ENCODE results near the gene ADGRB2.

ADGRB2 gene

DNA sequence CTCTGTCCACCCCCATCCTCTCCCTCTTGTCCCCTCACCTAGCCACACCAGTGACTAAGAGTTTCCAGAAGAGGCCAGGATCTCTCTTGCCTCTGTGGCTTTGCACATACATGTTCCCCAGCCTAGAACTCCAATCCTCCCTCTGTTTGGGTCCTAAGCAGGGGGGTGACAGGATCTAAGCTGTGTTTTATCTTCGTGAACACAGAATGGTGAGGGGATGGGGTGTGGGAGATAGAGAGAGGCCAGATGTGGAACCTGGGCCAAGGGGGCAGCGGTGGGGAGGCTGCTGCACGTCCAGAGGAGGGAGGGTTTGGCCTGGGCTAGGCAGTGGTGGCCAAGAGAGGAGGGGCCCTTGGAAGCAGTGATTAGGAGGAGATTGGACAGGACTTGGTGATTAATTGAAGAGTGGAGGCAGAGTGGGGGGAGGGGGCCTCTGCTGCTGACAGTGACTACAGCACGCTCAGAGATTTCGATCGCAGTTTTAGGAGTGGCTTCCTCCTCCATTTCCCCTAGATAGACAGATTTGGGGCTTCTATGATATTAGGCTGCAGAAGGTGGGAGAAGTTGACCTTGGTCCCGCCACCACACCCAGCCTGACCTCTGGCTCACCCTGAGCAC, 17.1 kb upstream of the ADGRB2 start:
- Mint-ChIP-seq H3K27ac (no peak overlapping the region), H3K36me3 (ENCODE audit: low read depth) (no peaks in the 10 kb centered on the region), H3K4me3 (no peak overlapping the region), H3K4me1 (ENCODE audit: low read depth) (no peaks in the 10 kb centered on the region), H3K27me3 (ENCODE audit: low read depth) (peaks cover 14% of the 10 kb centered on the region), H3K9me3 (no peaks in the 10 kb centered on the region)

- H3K36me3 Mint-ChIP-seq (ENCODE audit: low read depth): no peaks in the 10 kb centered on the region
- H3K4me3 Mint-ChIP-seq: no peak overlapping the region
- no peaks in the 10 kb centered on the region for H3K4me1 Mint-ChIP-seq (ENCODE audit: low read depth)
- H3K9me3 Mint-ChIP-seq: no peaks in the 10 kb centered on the region
- H3K27me3 Mint-ChIP-seq (ENCODE audit: low read depth): peaks cover 16% of the 10 kb centered on the region
- H3K27ac Mint-ChIP-seq: no peak overlapping the region
Observed at GRCh38 chr1:31780632-31781031, 16.5 kb upstream of the ADGRB2 start.

DNA sequence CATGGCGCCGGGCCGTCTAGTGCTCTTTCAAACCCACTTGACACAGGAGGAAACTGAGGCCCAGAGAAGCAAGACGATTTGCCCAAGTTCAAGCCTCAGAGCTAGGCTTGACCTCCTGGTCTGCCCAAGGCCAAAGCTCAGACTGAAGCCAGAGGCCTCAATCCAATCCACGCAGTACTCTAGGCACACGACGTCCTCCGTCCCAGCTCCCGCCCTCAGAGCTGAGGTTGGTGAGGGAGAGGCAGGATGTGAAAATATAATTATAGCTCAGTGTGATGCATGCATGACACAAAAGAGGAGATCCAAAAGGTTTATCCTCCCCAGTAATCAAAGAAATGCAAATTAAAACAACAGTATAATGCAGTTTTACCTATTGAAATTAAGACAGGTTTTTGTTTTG, 15.5 kb upstream of the ADGRB2 start:
- Mint-ChIP-seq H3K27ac (no peak overlapping the region), H3K27me3 (ENCODE audit: low read depth) (peaks cover 22% of the 10 kb centered on the region), H3K9me3 (no peaks in the 10 kb centered on the region), H3K4me1 (ENCODE audit: low read depth) (no peaks in the 10 kb centered on the region), H3K36me3 (ENCODE audit: low read depth) (no peaks in the 10 kb centered on the region), H3K4me3 (no peak overlapping the region)

- Mint-ChIP-seq H3K4me3 (no peak overlapping the region), H3K27ac (no peak overlapping the region), H3K27me3 (ENCODE audit: low read depth) (peaks cover 30% of the 10 kb centered on the region), H3K4me1 (ENCODE audit: low read depth) (no peaks in the 10 kb centered on the region), H3K9me3 (no peaks in the 10 kb centered on the region), H3K36me3 (ENCODE audit: low read depth) (peaks cover under 1% of the 10 kb centered on the region)
Observed at GRCh38 chr1:31778763-31779488, 14.8 kb upstream of the ADGRB2 start.

DNA sequence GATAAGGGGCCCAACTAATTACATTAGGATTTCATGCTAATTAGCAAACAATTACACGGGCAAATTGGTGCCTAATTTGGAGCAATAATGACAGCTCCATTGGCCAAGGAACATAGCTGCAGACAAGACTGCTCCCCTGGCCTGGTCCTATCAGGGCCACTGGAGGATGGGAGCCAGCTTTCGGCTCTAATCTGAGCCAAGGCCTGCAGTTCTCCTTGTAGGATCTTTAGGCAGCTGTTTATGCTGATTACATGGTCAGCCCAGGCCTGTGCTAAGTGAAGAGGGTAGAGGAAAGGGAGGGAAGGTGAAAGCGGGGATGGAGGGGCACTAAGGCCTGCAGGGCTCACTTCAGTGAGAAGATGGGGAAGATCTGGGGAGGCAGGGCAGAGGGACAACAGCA, 12.4 kb upstream of the ADGRB2 start:
- Mint-ChIP-seq H3K27me3 (ENCODE audit: low read depth) (peaks cover 52% of the 10 kb centered on the region), H3K9me3 (no peaks in the 10 kb centered on the region), H3K36me3 (ENCODE audit: low read depth) (peaks cover 2% of the 10 kb centered on the region), H3K4me1 (ENCODE audit: low read depth) (peaks cover 10% of the 10 kb centered on the region), H3K4me3 (no peak overlapping the region), H3K27ac (no peak overlapping the region)

DNA sequence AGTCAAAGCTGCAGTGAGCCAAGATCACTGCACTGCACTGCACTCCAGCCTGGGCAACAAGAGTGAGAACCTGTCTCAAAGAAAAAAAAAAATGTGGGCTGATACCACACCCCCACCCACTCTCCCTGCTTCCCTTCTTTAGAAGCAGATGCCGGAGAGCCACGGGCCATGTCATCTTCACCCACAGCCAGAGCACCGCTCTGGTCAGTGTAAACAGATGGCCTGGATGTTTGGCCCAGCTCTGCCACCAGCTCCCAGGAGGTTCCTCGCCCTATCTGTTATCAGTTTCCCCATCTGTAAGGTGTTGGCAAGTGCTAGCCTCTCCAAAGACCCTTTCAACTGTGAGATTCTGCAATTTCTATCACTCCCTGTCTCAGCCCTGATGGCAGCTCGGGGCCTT, 11.9 kb upstream of the ADGRB2 start:
- Mint-ChIP-seq H3K4me3 (no peak overlapping the region), H3K27me3 (ENCODE audit: low read depth) (peaks cover 57% of the 10 kb centered on the region), H3K4me1 (ENCODE audit: low read depth) (peaks cover 10% of the 10 kb centered on the region), H3K9me3 (no peaks in the 10 kb centered on the region), H3K27ac (no peak overlapping the region), H3K36me3 (ENCODE audit: low read depth) (peaks cover 2% of the 10 kb centered on the region)

- Mint-ChIP-seq H3K4me3 (no peak overlapping the region), H3K36me3 (ENCODE audit: low read depth) (peaks cover 2% of the 10 kb centered on the region), H3K4me1 (ENCODE audit: low read depth) (peaks cover 10% of the 10 kb centered on the region), H3K27me3 (ENCODE audit: low read depth) (peaks cover 62% of the 10 kb centered on the region), H3K27ac (no peak overlapping the region), H3K9me3 (no peaks in the 10 kb centered on the region)
Observed at GRCh38 chr1:31775210-31775999, 11.3 kb upstream of the ADGRB2 start.

GRCh38 chr1:31774495-31774894, 10.4 kb upstream of the ADGRB2 start:
- H3K27ac Mint-ChIP-seq: no peak overlapping the region
- peaks cover 68% of the 10 kb centered on the region for H3K27me3 Mint-ChIP-seq (ENCODE audit: low read depth)
- H3K36me3 Mint-ChIP-seq (ENCODE audit: low read depth): peaks cover 2% of the 10 kb centered on the region
- no peaks in the 10 kb centered on the region for H3K9me3 Mint-ChIP-seq
- no peak overlapping the region for H3K4me3 Mint-ChIP-seq
- H3K4me1 Mint-ChIP-seq (ENCODE audit: low read depth): peaks cover 10% of the 10 kb centered on the region

- H3K27ac Mint-ChIP-seq: no peak overlapping the region
- H3K4me3 Mint-ChIP-seq: no peak overlapping the region
- no peaks in the 10 kb centered on the region for H3K9me3 Mint-ChIP-seq
- H3K36me3 Mint-ChIP-seq (ENCODE audit: low read depth): peaks cover 2% of the 10 kb centered on the region
- H3K4me1 Mint-ChIP-seq (ENCODE audit: low read depth): peaks cover 10% of the 10 kb centered on the region
- peaks cover 69% of the 10 kb centered on the region for H3K27me3 Mint-ChIP-seq (ENCODE audit: low read depth)
Observed at GRCh38 chr1:31773861-31774260, 9.7 kb upstream of the ADGRB2 start.

GRCh38 chr1:31772669-31773248, 8.6 kb upstream of the ADGRB2 start:
- no peak overlapping the region for H3K27ac Mint-ChIP-seq
- peaks cover 2% of the 10 kb centered on the region for H3K36me3 Mint-ChIP-seq (ENCODE audit: low read depth)
- H3K27me3 Mint-ChIP-seq (ENCODE audit: low read depth): peaks cover 78% of the 10 kb centered on the region
- H3K9me3 Mint-ChIP-seq: no peaks in the 10 kb centered on the region
- peaks cover 10% of the 10 kb centered on the region for H3K4me1 Mint-ChIP-seq (ENCODE audit: low read depth)
- peak overlapping the region; percentile 78 for H3K4me3 Mint-ChIP-seq

DNA sequence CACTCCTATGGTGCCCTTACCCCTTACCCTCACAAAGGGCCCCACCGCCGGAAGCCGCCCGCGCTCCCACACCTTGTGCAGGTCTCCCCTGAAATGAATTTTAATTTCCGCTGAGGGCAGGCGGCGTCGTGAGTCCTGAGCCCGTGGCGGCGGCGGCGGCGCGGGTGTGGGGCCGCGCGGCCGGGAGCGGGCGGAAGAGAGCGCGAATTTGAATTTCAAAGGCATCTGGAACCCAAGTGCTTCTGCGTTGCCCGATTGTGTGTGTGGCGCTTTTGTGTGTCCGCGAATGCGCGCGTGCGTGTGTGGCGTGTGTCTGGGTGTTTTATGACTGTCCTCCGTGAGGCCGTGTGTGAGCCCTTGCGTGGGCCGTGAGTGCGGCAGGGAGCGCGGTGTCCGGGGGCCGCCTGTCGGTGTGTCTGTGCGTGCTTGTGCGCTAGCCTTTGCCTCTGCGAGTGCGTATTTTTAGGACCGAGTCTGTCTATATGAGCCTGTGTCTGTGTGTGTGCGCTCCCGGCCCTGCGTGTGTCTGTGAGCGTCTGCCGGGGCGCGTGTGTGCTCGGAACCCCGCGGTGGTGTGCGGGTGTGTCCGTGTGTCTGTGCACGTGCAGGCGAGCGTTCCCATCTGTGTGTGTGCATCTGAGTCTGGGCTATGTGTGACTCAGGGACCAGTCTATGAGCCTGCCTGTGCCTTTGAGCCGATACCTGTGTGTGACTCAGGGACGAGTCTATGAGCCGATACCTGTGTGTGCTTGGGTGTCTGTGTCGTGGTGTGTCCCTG, 7.9 kb upstream of the ADGRB2 start:
- Mint-ChIP-seq H3K27ac (no peak overlapping the region), H3K4me1 (ENCODE audit: low read depth) (peaks cover 10% of the 10 kb centered on the region), H3K27me3 (ENCODE audit: low read depth) (peaks cover 77% of the 10 kb centered on the region), H3K36me3 (ENCODE audit: low read depth) (peaks cover 2% of the 10 kb centered on the region), H3K9me3 (no peaks in the 10 kb centered on the region), H3K4me3 (peak overlapping the region; percentile 78)

DNA sequence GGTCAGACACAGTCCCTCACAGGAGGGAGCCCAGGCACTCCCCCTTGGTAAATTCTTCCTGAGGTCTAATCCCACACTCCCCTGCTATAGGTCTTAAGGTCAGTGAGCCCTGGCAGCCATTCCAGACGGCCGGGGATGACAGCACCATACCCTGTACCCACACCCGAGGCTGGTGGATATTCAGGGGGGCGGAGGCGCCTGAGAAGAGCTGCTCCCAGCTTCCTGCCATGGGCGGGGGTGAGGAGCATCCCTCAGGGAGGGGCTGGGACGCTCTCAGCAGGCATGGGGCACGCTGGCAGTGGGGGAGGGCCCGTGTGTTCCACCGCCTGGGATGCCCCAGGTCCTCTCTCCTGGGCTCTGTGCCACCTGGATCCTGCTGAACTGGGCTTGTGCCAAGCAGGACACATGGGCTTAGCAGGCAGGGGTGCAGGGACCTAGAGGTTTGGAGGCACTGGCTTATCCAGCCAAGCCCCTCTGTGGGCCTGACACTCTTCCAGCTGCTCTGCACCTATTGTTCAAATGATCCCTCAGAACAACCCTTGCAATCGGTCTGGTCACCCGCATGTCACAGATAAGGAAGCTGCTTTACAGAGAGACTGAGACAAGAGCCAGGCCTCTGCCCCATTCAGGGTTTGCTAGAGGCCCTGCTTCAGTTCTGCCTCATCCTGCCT, 5.7 kb upstream of the ADGRB2 start:
- Mint-ChIP-seq H3K36me3 (ENCODE audit: low read depth) (peaks cover 2% of the 10 kb centered on the region), H3K27me3 (ENCODE audit: low read depth) (peaks cover 80% of the 10 kb centered on the region), H3K4me3 (no peak overlapping the region), H3K9me3 (no peaks in the 10 kb centered on the region), H3K27ac (no peak overlapping the region), H3K4me1 (ENCODE audit: low read depth) (peaks cover 10% of the 10 kb centered on the region)

DNA sequence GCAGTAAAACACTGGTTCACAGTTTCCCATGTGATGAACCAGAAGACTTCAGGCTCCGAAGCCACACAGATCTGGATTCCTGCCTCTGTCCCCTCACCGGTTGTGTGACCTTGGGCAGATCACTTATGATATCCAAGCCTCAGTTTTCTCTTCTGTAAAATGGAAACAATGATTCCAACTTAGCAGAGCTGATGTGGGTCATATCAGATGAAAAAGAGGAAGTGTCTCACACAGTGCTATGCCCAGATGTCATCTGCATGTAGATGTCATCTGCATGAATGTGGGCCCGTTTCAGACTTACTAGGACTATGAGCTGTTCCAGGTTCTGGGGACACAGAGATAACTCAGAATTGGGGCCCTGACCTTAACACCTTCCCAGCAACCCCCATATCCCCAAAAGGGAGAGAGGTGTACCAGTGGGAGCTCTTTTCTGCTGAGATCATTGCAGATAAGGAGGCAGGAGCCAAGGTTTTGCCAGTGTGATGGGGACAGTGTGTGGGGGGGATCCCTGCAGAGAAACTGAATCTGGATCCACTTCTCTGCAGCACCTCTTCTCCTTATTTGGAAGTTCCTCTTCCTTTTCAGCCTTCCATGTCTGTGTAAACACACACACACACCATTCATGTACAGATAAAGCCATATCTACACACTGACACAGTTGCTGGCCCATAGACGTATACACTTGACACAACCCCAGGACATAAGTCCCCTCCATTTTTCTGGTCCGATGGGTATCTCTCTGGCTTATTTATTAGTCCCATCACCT, 5.0 kb upstream of the ADGRB2 start:
- H3K27me3 Mint-ChIP-seq (ENCODE audit: low read depth): peaks cover 77% of the 10 kb centered on the region
- H3K4me1 Mint-ChIP-seq (ENCODE audit: low read depth): peaks cover 12% of the 10 kb centered on the region
- no peak overlapping the region for H3K27ac Mint-ChIP-seq

More for the DNA sequence above, 5.0 kb upstream of the ADGRB2 start:
- Mint-ChIP-seq H3K4me3 (no peak overlapping the region), H3K9me3 (no peaks in the 10 kb centered on the region), H3K36me3 (ENCODE audit: low read depth) (peaks cover 2% of the 10 kb centered on the region)
